Caco-2 (cell line): Measurements from ENCODE around the gene STPG1. TPM values are rescaled to one million over a fixed set of nuclear protein-coding genes. Genes with fewer than 3 reads are reported as not detected.

Experiments used
- BruUV-seq: library from RNA; stranded (reverse); fragments of 400-500 nt; replicated peaks from 2 replicates; lab custom pipeline; 2021; lab: Mats Ljungman, UMichigan
- CTCF ChIA-PET: fragments of 300-600 bp; sonication (Branson Sonifier 250); formaldehyde crosslinking; loops from one replicate; lab custom pipeline; 2022; ENCODE audit warnings: antibody characterized with exemption; lab: Charles Lee
- POLR2A ChIA-PET: fragments of 300-600 bp; sonication (Branson Sonifier 250); formaldehyde crosslinking; loops from one replicate; lab custom pipeline; 2022; ENCODE audit warnings: antibody characterized with exemption; lab: Charles Lee
- DNase-seq, 2 experiments: peaks; one replicate each; pipeline versions ENCODE4 v3.0.0 to v3.0.0-alpha.2; 2020 to 2022
- H3K27me3 ChIP-seq: replicated peaks from 2 replicates; pipeline ENCODE4 v1.6.0; 2011; ENCODE audit warnings: low read length; ENCODE audit not compliant: control insufficient read depth, insufficient read depth
- H3K36me3 ChIP-seq: 2 replicates; pipeline ENCODE4 v1.5.1; 2011; ENCODE audit warnings: low read length; ENCODE audit not compliant: control insufficient read depth, insufficient read depth
- H3K4me1 ChIP-seq: fragments of 250-450 bp; sonication (Bioruptor Pico); 2 replicates; pipeline ENCODE4 v1.5.1; 2020; ENCODE audit warnings: mild to moderate bottlenecking
- H3K4me3 ChIP-seq: 2 replicates; pipeline ENCODE4 v1.5.1; 2011; ENCODE audit warnings: low read depth, mild to moderate bottlenecking, control low read depth, low read length
- H3K9me3 ChIP-seq: fragments of 250-450 bp; sonication (Bioruptor Pico); 2 replicates; pipeline ENCODE4 v1.5.1; 2020; ENCODE audit warnings: mild to moderate bottlenecking, moderate library complexity
- H3K27ac Mint-ChIP-seq: one replicate; pipeline ENCODE4 v1.8.0; 2022; ENCODE audit warnings: mixed read lengths; ENCODE audit not compliant: unreplicated experiment
- H3K27me3 Mint-ChIP-seq: one replicate; pipeline ENCODE4 v1.8.0; 2022; ENCODE audit warnings: mixed read lengths; ENCODE audit not compliant: insufficient read depth, unreplicated experiment
- H3K36me3 Mint-ChIP-seq: one replicate; pipeline ENCODE4 v1.8.0; 2022; ENCODE audit warnings: mild to moderate bottlenecking, mixed read lengths; ENCODE audit not compliant: insufficient read depth, unreplicated experiment
- H3K4me1 Mint-ChIP-seq: one replicate; pipeline ENCODE4 v1.8.0; 2022; ENCODE audit warnings: low read depth, mixed read lengths; ENCODE audit not compliant: unreplicated experiment
- H3K4me3 Mint-ChIP-seq: one replicate; pipeline ENCODE4 v1.8.0; 2022; ENCODE audit warnings: mild to moderate bottlenecking, moderate library complexity, mixed read lengths; ENCODE audit not compliant: unreplicated experiment
- H3K9me3 Mint-ChIP-seq: one replicate; pipeline ENCODE4 v1.8.0; 2022; ENCODE audit warnings: mixed read lengths; ENCODE audit not compliant: unreplicated experiment
- intact Hi-C: fragments of 100-400 bp; cut with micrococcal nuclease; formaldehyde crosslinking; loops from one replicate; pipeline ENCODE4 v1.10.0; 2022; ENCODE audit not compliant: unreplicated experiment
- total RNA-seq: library from RNA; stranded (reverse); gene quantifications from 2 replicates; pipeline ENCODE4 v1.2.3, GENCODE V29; 2022
- TF ChIP-seq, protein P1 (sequence below), 2 experiments: fragments of 200-600 bp in 1 of 2; IDR thresholded peaks; 1 replicate in 1 of 2; 2 replicates in 1 of 2; pipeline versions ENCODE4 v1.5.1 to v1.8.0; 2011 to 2022; ENCODE audit warnings: antibody characterized with exemption in 1 of 2, control low read depth in 1 of 2, inconsistent platforms in 1 of 2, low read depth in 1 of 2, low read length in 1 of 2, mild to moderate bottlenecking in 1 of 2, moderate library complexity in 1 of 2; ENCODE audit not compliant: insufficient read depth in 1 of 2, severe bottlenecking in 1 of 2, unreplicated experiment in 1 of 2

STPG1 gene
- total RNA-seq, 1 experiment from 2014 or later: 8.6 TPM

DNA sequence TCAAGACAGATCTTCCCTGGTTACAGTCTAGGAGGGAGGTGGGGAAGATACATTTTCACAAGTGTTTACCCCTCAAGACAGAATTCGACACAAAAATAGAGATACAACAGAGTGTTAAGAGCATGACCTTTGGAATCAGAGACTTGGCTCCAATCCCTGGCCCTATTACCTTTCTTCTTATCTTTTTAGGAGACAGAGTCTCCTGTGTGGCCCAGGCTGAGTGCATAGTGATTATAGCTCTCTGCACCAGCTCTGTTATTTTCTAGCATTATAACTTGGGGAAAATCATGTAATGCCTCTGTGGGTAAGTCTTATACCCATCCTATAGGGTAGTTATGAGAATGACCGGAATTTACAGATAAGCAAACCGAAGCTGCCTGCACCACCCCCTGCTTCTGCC, 11.9 kb upstream of the STPG1 start:
- intact Hi-C loops: no loop called here
- Mint-ChIP-seq H3K4me1 (no peaks in the 10 kb centered on the region), H3K27ac (no peak overlapping the region), H3K27me3 (no peaks in the 10 kb centered on the region), H3K9me3 (no peaks in the 10 kb centered on the region), H3K36me3 (no peaks in the 10 kb centered on the region), H3K4me3 (no peak overlapping the region)
- Histone ChIP-seq H3K4me1 (no peaks in the 10 kb centered on the region), H3K4me3 (no peak overlapping the region), H3K36me3 (no peaks in the 10 kb centered on the region; the same call in 1 of the 2 replicates), H3K9me3 (no peaks in the 10 kb centered on the region), H3K27me3 (no peaks in the 10 kb centered on the region)
- no TSS peak for BruUV-seq
- TF ChIP-seq, protein P1, sequence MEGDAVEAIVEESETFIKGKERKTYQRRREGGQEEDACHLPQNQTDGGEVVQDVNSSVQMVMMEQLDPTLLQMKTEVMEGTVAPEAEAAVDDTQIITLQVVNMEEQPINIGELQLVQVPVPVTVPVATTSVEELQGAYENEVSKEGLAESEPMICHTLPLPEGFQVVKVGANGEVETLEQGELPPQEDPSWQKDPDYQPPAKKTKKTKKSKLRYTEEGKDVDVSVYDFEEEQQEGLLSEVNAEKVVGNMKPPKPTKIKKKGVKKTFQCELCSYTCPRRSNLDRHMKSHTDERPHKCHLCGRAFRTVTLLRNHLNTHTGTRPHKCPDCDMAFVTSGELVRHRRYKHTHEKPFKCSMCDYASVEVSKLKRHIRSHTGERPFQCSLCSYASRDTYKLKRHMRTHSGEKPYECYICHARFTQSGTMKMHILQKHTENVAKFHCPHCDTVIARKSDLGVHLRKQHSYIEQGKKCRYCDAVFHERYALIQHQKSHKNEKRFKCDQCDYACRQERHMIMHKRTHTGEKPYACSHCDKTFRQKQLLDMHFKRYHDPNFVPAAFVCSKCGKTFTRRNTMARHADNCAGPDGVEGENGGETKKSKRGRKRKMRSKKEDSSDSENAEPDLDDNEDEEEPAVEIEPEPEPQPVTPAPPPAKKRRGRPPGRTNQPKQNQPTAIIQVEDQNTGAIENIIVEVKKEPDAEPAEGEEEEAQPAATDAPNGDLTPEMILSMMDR (IDR thresholded peaks at IDR 0.05; ENCODE audit: insufficient read depth in 1 of 2, low read depth in 1 of 2, low read length in 1 of 2, severe bottlenecking in 1 of 2, unreplicated experiment in 1 of 2): no peak
- DNase-seq: no peak
- POLR2A ChIA-PET: interaction anchor here (0.5 kb wide), 1 partner anchor 1081 kb away, joined by 10 read pairs; the partner anchor contains the start of gene HNRNPR
- CTCF ChIA-PET: interaction anchor here (1.5 to 1.9 kb wide), 2 partner anchors 10 to 34 kb away, joined by 4 to 10 read pairs; partner anchors contain the start of gene NIPAL3

DNA sequence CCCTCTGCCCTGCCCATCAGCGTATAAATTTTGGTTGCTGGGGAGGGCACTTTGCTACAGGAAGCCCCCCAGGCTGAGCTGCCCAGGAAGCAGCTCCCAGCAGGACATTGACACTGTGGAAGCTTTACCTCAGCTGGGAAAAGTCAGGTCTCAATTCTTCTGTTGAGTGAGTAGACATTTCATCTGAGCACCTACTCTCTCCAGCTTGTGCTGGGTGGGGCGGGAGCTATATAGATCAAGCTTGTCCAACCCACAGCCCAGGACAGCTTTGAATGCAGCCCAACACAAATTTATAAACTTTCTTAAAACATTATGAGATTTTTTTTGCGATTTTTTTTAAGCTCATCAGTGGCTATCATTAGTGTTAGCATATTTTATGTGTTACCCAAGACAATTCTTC, 11.4 kb upstream of the STPG1 start:
- H3K4me3 Mint-ChIP-seq: no peak overlapping the region
- DNase-seq: no peak
- no peaks in the 10 kb centered on the region for H3K27me3 Mint-ChIP-seq
- H3K27ac Mint-ChIP-seq: no peak overlapping the region
- no peaks in the 10 kb centered on the region for H3K9me3 Mint-ChIP-seq
- Histone ChIP-seq H3K36me3 (no peaks in the 10 kb centered on the region; the same call in 1 of the 2 replicates), H3K9me3 (no peaks in the 10 kb centered on the region), H3K4me3 (no peak overlapping the region), H3K27me3 (no peaks in the 10 kb centered on the region), H3K4me1 (no peaks in the 10 kb centered on the region)
- H3K36me3 Mint-ChIP-seq: no peaks in the 10 kb centered on the region
- no peaks in the 10 kb centered on the region for H3K4me1 Mint-ChIP-seq
- POLR2A ChIA-PET: interaction anchor here (0.5 kb wide), 1 partner anchor 1081 kb away, joined by 10 read pairs; the partner anchor contains the start of gene HNRNPR
- TF ChIP-seq, protein P1 (IDR thresholded peaks at IDR 0.05; ENCODE audit: insufficient read depth in 1 of 2, low read depth in 1 of 2, low read length in 1 of 2, severe bottlenecking in 1 of 2, unreplicated experiment in 1 of 2): no peak
- BruUV-seq: no TSS peak
- CTCF ChIA-PET: interaction anchor here (1.5 to 1.9 kb wide), 2 partner anchors 10 to 34 kb away, joined by 4 to 10 read pairs; partner anchors contain the start of gene NIPAL3
- intact Hi-C loops: no loop called here

DNA sequence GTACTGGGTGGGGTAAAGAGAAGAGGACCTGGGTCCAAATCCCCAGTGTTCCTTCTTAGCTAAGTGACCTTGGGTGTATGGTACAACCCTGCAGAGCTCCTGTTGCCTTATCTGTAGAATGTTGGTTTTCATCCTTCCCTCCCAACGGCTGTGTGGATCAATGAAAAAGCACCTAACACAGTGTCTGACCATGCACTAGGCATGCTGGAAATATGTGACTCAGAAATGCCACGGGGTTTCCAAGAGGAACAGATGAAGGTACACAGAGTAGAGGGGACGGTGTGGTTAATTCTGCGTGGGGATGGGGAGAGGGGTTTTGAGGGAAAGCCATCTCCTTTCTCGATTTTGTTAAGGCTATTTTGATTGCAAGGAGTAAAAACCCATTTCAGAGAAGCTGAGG, 10.6 kb upstream of the STPG1 start:
- no peaks in the 10 kb centered on the region for H3K4me1 Mint-ChIP-seq
- H3K9me3 Mint-ChIP-seq: no peaks in the 10 kb centered on the region
- TF ChIP-seq, protein P1 (IDR thresholded peaks at IDR 0.05; ENCODE audit: insufficient read depth in 1 of 2, low read depth in 1 of 2, low read length in 1 of 2, severe bottlenecking in 1 of 2, unreplicated experiment in 1 of 2): no peak
- H3K27ac Mint-ChIP-seq: no peak overlapping the region
- H3K27me3 Mint-ChIP-seq: no peaks in the 10 kb centered on the region
- no peaks in the 10 kb centered on the region for H3K9me3 ChIP-seq
- no peak overlapping the region for H3K4me3 ChIP-seq
- H3K36me3 Mint-ChIP-seq: no peaks in the 10 kb centered on the region
- CTCF ChIA-PET: interaction anchor here (1.9 kb wide), 1 partner anchor 9 kb away, joined by 10 read pairs; the partner anchor contains the start of gene NIPAL3
- POLR2A ChIA-PET: no interaction called here
- H3K4me3 Mint-ChIP-seq: no peak overlapping the region
- no peaks in the 10 kb centered on the region for H3K27me3 ChIP-seq
- no TSS peak for BruUV-seq
- H3K4me1 ChIP-seq: no peaks in the 10 kb centered on the region
- no peak for DNase-seq
- intact Hi-C loops: no loop called here
- H3K36me3 ChIP-seq: no peaks in the 10 kb centered on the region; the same call in 1 of the 2 replicates
